Fibroblast of skin of right biceps (primary cell): ENCODE measurements around the gene ZSCAN22.

ENCODE experiments used
- DNase-seq: peaks from one replicate; pipeline ENCODE4 v3.0.0-alpha.2; 2013

Gene ZSCAN22

DNA sequence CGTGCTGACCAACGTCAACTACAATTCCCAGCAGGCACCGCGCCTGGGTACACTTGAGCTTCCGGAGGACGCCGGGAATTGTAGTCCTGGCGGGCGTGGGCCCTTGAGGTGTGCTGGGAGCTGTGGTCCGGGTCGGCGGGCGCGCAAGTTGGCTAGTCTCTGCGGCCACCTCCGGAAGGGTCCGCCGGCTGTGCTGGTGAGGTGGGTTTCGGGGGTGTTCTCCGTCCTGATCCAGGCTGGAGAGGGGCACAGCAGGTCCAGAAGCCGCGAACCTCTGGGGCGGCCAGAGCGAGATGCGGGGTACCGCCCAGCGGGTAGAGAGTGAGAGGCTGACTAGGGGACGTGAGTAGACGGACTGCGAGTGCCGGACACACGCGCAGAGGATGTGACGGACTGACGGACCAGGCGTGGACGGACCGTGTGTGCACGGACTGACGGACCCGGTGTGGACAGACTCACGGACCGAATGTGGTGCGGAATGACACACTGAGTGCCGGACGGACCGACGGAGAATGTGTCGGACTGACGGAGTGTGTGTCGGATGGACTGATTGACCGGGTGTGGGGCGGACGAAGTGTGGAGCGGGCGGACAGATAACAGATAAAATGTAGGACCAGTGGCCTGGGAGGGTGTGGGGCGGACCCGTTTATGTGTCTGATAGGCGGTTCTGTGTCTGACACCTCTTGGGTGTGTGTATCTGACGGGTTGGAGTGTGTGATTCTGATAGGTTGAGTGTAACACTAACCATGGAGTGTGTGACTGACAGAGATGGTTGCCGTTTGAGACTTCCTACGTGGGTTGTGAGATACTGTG lies at the start of gene ZSCAN22:
Gene ZSCAN22, plus strand, starts transcription at position 81 of the 813 bp plus-strand sequence. CDS start 7,809 bp downstream, outside the sequence.
- DNase-seq, result peak; percentile 95

DNA sequence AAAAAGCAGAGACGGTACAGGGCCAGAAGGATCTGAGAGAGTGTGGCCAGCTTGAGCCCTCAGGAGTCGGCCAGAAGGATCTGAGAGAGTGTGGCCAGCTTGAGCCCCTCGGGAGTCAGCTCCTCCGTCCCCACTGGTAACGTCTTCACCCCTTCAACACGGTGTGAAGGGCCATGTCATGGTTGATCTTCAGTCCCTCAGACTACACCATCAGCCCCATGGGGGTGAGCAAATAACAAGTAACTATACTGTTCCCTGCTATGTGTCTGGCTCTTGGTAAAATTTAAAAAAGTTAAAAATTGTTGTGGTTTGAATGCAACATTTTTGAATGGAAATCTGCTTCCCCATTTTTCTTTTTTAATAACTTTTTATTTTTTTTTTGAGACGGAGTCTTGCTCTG lies 49.6 kb upstream of the ZSCAN22 start:
- DNase-seq, result no peak

- DNase-seq, result no peak
These were observed 48.9 kb upstream of the ZSCAN22 start for GRCh38 chr19:58277748-58278540.

DNA sequence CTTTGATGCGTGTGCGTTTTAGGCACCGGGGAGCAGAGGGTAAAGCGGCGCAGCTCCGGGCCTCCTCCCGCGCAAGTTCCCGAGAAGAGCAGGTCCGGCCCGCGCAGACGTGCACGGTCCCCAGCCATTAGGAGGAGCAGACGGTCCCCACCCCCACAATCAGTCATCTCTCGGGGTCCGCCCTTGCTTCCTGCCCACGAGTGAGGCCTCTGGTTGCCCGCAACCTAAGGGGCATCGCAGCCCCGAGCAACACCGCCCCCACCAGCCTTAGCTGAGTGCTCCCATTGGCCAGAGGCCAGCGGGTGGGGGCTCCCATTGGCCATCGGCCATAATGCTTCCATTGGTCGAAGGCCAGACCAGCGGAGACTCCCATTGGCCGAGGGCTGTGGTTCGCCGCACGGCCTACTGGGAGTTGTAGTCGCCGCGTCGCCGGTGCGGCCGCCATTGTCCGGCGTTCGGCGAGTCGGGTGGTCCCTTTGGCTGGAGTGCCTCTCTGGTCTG lies 48.2 kb upstream of the ZSCAN22 start, which contains the start of gene ZNF8:
Gene ZNF8, plus strand, starts transcription at position 415 of the 501 bp plus-strand sequence. CDS start 127 bp downstream, outside the sequence.
- peak; percentile 99 for DNase-seq

GRCh38 chr19:58279042-58279924 lies 47.5 kb upstream of the ZSCAN22 start:
- peak; percentile 78 for DNase-seq

- no peak for DNase-seq
These were observed 46.9 kb upstream of the ZSCAN22 start for GRCh38 chr19:58279925-58280316.

DNA sequence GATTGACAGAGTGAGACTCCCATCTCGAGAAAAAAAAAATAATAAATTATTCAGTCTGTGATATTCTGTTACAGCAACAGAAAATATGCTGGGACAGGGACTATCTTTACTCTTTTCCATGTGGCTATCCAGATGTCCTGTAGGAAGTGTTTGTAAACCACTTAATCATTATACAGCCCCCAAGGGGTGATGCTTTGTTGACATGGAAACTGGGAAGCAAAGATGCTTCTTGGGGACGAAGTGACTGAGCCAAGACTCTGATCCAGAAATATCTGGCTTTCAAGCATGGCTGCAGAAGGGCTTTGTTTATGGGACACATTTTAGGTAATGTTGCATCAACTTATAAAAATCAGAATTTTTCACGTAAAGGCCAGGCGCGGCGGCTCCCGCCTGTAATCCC lies 42.6 kb upstream of the ZSCAN22 start:
- no peak for DNase-seq

DNA sequence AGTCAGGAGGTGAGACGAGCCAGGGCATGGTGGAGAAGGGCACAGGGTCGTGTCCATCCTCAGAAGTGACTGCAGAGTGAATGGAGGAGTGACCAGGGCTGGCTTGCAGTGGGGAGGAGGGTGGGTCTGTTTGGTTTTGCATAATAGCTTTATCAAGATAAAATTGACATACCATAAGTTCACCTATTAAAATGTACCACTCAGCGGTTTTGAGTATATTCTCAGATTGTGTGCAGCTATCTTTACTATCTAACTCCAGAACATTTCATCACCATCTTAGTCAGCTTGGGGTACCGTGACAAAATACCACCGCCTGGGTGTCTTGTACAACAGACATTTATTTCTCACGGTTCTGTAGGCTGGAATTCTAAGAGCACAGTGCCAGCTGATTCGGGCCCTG lies 34.9 kb upstream of the ZSCAN22 start:
- DNase-seq, result no peak

DNA sequence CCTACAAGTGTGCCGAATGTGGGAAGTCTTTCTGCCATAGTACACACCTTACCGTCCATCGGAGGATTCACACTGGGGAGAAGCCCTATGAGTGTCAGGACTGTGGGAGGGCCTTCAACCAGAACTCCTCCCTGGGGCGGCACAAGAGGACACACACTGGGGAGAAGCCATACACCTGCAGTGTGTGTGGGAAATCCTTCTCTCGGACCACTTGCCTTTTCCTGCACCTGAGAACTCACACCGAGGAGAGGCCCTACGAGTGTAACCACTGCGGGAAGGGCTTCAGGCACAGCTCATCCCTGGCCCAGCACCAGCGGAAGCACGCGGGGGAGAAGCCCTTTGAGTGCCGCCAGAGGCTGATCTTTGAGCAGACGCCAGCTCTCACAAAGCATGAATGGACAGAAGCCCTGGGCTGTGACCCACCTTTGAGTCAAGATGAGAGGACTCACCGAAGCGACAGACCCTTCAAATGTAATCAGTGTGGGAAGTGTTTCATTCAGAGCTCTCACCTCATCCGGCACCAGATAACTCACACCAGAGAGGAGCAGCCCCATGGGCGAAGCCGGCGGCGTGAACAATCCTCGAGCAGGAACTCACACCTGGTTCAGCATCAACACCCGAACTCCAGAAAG lies 31.9 kb upstream of the ZSCAN22 start:
- DNase-seq, result no peak

- DNase-seq, result no peak
These were observed 30.7 kb upstream of the ZSCAN22 start for GRCh38 chr19:58296104-58296503.

- DNase-seq, result no peak
These were observed 26.2 kb upstream of the ZSCAN22 start for GRCh38 chr19:58300620-58301019.

DNA sequence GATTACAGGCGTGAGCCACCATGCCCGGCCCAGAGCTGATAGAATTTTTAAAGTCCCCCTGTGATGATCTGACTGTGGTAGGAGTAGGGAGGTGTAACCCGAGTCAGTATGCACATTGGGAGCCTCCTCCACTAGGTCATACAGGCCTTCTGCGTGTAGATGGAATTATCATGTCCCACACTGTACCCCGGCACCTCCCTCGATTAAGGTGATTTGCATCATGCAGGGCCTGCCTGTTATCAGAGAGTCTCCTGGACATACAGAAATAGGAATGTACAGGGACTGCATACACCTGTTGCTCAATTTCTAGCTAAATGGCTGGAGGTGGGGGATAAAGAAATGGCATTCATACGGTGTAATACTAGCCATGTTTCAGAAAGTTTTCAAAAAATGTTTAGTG lies 22.5 kb upstream of the ZSCAN22 start:
- no peak for DNase-seq

- DNase-seq, result no peak
These were observed 22.1 kb upstream of the ZSCAN22 start for GRCh38 chr19:58304748-58305064.

- peak; percentile 97 for DNase-seq
These were observed 21.5 kb upstream of the ZSCAN22 start, which contains the start of gene ERVK3-1 for GRCh38 chr19:58305065-58305931. ERVK3-1 (plus strand) TSS chr19:58305377; CDS start chr19:58312169, 6,792 bp downstream.

DNA sequence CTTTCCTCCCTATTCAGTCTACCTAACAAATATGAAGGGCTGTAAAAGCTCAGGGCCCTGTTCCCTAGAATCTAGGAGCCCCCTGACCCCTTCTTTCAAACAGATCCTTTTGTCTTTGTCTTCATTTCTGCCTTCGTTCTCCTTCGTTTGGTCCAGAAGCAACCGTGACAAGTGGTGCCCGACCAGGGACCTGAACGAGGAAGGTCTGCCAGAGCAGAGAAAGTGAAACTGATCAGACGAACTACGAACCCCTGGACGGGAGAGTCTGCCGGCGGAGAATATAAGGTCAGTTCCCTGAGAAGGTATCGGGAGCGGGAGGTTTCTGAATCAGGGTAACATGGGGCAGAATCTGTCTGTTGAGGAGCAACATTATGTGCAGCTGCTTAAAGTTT lies 20.9 kb upstream of the ZSCAN22 start:
- no peak for DNase-seq

DNA sequence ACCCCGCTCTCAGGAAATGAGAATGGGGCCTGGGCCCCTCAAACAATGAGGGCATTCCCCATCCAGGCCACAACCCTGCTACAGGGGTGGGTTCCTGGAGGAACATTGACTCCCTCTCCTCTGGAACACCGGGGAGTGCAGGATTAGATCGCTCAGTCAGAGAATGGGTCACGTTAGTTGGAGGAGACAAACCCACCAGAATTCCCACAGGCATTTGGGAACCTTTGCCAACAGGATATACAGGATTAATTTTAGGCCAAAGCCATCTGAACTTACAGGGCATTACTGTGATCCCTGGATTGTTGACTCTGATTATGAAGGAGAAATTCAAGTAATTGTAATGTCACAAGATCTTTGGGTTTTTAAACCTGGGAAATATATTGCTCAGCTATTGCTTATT lies 19.1 kb upstream of the ZSCAN22 start:
- no peak for DNase-seq

DNA sequence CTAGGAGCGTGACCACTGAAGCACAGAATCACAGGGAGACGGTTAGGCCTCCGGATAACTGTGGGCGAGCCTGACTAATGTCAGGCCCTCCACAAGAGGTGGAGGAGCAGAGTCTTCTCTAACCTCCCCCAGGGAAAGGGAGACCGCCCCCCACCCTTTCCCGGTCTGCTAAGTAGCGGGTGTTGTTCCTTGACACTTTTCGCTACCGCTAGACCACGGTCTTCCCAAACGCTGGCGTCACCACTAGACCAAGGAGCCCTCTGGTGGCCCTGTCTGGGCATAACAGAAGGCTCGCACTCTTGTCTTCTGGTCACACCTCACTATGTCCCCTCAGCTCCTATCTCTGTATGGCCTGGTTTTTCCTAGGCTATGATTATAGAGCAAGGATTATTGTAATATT lies 16.1 kb upstream of the ZSCAN22 start:
- peak; percentile 8 for DNase-seq

DNA sequence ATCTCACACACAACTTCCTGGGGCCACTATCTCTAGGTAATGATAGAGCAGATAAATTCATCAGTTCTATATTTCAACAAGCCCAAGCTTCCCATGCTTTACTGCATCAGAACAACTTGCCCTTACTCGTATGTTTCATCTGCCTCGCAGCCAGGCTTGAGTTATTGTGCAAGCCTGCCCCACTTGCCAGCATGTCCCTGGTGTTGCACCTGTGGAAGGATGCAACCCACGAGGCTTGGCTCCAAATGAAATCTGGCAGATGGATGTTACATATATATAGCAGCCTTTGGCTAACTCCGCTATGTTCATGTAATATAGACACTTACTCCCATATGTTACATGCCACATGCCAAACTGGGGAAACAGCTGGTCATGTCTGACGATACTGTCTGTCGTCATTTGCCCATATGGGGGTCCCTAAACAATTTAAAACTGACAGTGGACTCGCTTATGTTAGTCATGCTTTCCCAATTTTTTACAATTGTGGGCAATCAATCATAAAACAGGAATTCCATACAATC lies 15.4 kb upstream of the ZSCAN22 start:
- DNase-seq, result no peak

DNA sequence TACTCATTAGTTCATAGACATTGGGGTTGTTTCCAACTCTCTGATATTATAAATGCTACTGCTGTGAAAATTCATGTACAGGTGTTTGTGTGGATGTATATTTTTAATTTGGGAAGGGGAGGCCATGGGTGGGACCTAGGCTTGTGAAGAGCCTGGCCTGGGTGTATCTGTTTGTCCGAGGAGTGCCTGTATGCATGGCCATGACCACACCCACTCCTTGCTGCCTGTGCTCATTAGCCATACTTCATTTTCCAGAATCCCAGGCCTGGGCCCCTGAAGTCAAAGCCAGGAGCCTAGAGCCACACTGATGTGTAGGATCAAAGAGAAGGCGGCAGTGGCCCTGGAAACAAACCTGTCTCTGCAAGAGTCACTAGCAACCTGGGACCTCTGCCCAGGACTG lies 11.2 kb upstream of the ZSCAN22 start:
- no peak for DNase-seq

GRCh38 chr19:58317476-58318072 lies 9.2 kb upstream of the ZSCAN22 start:
- peak; percentile 48 for DNase-seq

GRCh38 chr19:58318297-58318696 lies 8.5 kb upstream of the ZSCAN22 start:
- no peak for DNase-seq
